HepG2 (cell line): ENCODE results near the gene CACNA1G. TPM values are rescaled to one million over a fixed set of nuclear protein-coding genes. Genes with fewer than 3 reads are reported as not detected.

Experiments used
- BCL3 ChIP-seq: sonication (generic); formaldehyde crosslinking; IDR thresholded peaks from 2 replicates; pipeline ENCODE4 v1.5.1; 2020; ENCODE audit warnings: mild to moderate bottlenecking, missing genetic modification reagents, moderate library complexity
- HHEX ChIP-seq: IDR thresholded peaks from 2 replicates; pipeline ENCODE4 v1.6.1; 2016; ENCODE audit warnings: control low read depth
- HIC2 ChIP-seq: sonication (generic); formaldehyde crosslinking; IDR thresholded peaks from 2 replicates; pipeline ENCODE4 v1.9.0; 2022; ENCODE audit warnings: low read depth, missing genetic modification reagents
- KDM2A ChIP-seq: sonication (generic); formaldehyde crosslinking; IDR thresholded peaks from 2 replicates; pipeline ENCODE4 v1.4.0; 2020; ENCODE audit warnings: low read depth, missing genetic modification reagents, borderline replicate concordance
- MXD1 ChIP-seq: sonication (generic); formaldehyde crosslinking; IDR thresholded peaks from 2 replicates; pipeline ENCODE4 v1.4.0; 2020; ENCODE audit warnings: mild to moderate bottlenecking, missing genetic modification reagents
- POLR2AphosphoS2 ChIP-seq: IDR thresholded peaks from 2 replicates; pipeline ENCODE4 v1.6.1; 2011; ENCODE audit warnings: low read depth, low read length, improper control_type of control experiment
- SAP130 ChIP-seq: IDR thresholded peaks from 2 replicates; pipeline ENCODE4 v1.6.1; 2016; ENCODE audit warnings: low read depth
- SMAD1 ChIP-seq: sonication (generic); formaldehyde crosslinking; IDR thresholded peaks from 2 replicates; pipeline ENCODE4 v1.4.0; 2020; ENCODE audit warnings: missing genetic modification reagents, low read depth, mild to moderate bottlenecking, borderline replicate concordance
- SOX6 ChIP-seq, 2 experiments: fragments of 450-650 bp in 1 of 2; sonication (generic) in 1 of 2; formaldehyde crosslinking in 1 of 2; IDR thresholded peaks; 2 replicates each; pipeline versions ENCODE4 v1.4.0 to v1.6.1; 2017 to 2020; ENCODE audit warnings: antibody characterized with exemption in 1 of 2, mild to moderate bottlenecking in 1 of 2, missing genetic modification reagents in 1 of 2
- SP4 ChIP-seq: sonication (generic); formaldehyde crosslinking; IDR thresholded peaks from 2 replicates; pipeline ENCODE4 v1.8.1; 2023; ENCODE audit warnings: mild to moderate bottlenecking, missing genetic modification reagents
- SRSF1 ChIP-seq: fragments of 200-400 bp; formaldehyde crosslinking; optimal IDR thresholded peaks from 2 replicates; pipeline ENCODE3; 2017; ENCODE audit warnings: mild to moderate bottlenecking, low read depth, low read length, moderate library complexity
- TBX2 ChIP-seq: sonication (generic); formaldehyde crosslinking; IDR thresholded peaks from 2 replicates; pipeline ENCODE4 v1.5.0; 2020; ENCODE audit warnings: missing genetic modification reagents, mild to moderate bottlenecking, borderline replicate concordance
- TCF7L2 ChIP-seq: IDR thresholded peaks from 2 replicates; pipeline ENCODE4 v1.6.1; 2011; ENCODE audit warnings: mild to moderate bottlenecking, low read depth, low read length, moderate library complexity
- TEAD3 ChIP-seq: optimal IDR thresholded peaks from 2 replicates; pipeline ENCODE3; 2016; ENCODE audit warnings: borderline replicate concordance
- TMF1 ChIP-seq: sonication (generic); formaldehyde crosslinking; IDR thresholded peaks from 2 replicates; pipeline ENCODE4 v1.8.1; 2022; ENCODE audit warnings: low read depth, missing genetic modification reagents
- XBP1 ChIP-seq: sonication (generic); formaldehyde crosslinking; IDR thresholded peaks from 2 replicates; pipeline ENCODE4 v1.5.0; 2020; ENCODE audit warnings: missing genetic modification reagents
- ZEB1 ChIP-seq: IDR thresholded peaks from 2 replicates; pipeline ENCODE4 v1.6.1; 2012; ENCODE audit warnings: mild to moderate bottlenecking, low read depth, inconsistent platforms; ENCODE audit not compliant: insufficient replicate concordance
- ZNF34 ChIP-seq: sonication (generic); formaldehyde crosslinking; IDR thresholded peaks from 2 replicates; pipeline ENCODE4 v1.4.0; 2020; ENCODE audit warnings: mild to moderate bottlenecking, missing genetic modification reagents, borderline replicate concordance
- ZNF556 ChIP-seq: sonication (generic); formaldehyde crosslinking; IDR thresholded peaks from 2 replicates; pipeline ENCODE4 v1.4.0; 2020; ENCODE audit warnings: mild to moderate bottlenecking, missing genetic modification reagents, borderline replicate concordance
- ZNF577 ChIP-seq: sonication (generic); formaldehyde crosslinking; IDR thresholded peaks from 2 replicates; pipeline ENCODE4 v1.4.0; 2020; ENCODE audit warnings: mild to moderate bottlenecking, low read depth, missing genetic modification reagents, borderline replicate concordance
- ZNF746 ChIP-seq: sonication (generic); formaldehyde crosslinking; IDR thresholded peaks from 2 replicates; pipeline ENCODE4 v1.8.0; 2022; ENCODE audit warnings: mild to moderate bottlenecking, missing genetic modification reagents
- ZNF766 ChIP-seq: sonication (generic); formaldehyde crosslinking; IDR thresholded peaks from 2 replicates; pipeline ENCODE4 v1.5.0; 2020; ENCODE audit warnings: missing genetic modification reagents, borderline replicate concordance
- polyA plus RNA-seq, 8 experiments: library from polyadenylated mRNA; depleted of rRNA in 3 of 8; stranded (reverse) in 7 of 8; unstranded in 1 of 8; fragments of >200 nt; fragmentation: Illumina TruSeq in 4 of 8; extraction: Trizol in 4 of 8; gene quantifications; 2 replicates each; pipeline versions ENCODE4 v1.2.1 to v1.2.3, GENCODE V29; 2011 to 2016; ENCODE audit warnings: low read depth in 4 of 8, missing spikeins in 1 of 8, mixed read lengths in 1 of 8; ENCODE audit not compliant: insufficient read depth in 1 of 8
- total RNA-seq, 5 experiments: library from RNA; depleted of rRNA; stranded (reverse); fragments of >200 nt; fragmentation: Illumina TruSeq; extraction: Trizol; gene quantifications; 2 replicates each; pipeline ENCODE4 v1.2.3, GENCODE V29; 2016; ENCODE audit warnings: low read depth in 1 of 5
- TF ChIP-seq, protein P1 (sequence below): IDR thresholded peaks from 2 replicates; pipeline ENCODE4 v1.6.1; 2016; ENCODE audit warnings: missing compliant biosample characterization, missing genetic modification reagents, borderline replicate concordance
- TF ChIP-seq, protein P2 (sequence below): sonication (generic); formaldehyde crosslinking; conservative IDR thresholded peaks from 2 replicates; pipeline ENCODE4 v1.4.0; 2020; ENCODE audit warnings: missing genetic modification reagents

CACNA1G gene
- total and polyA plus RNA-seq, 2 of the 13 experiments (the other 11 are each of a cell fraction or from before 2014, with no cell fraction given), result 0.02 TPM; not detected in 1

DNA sequence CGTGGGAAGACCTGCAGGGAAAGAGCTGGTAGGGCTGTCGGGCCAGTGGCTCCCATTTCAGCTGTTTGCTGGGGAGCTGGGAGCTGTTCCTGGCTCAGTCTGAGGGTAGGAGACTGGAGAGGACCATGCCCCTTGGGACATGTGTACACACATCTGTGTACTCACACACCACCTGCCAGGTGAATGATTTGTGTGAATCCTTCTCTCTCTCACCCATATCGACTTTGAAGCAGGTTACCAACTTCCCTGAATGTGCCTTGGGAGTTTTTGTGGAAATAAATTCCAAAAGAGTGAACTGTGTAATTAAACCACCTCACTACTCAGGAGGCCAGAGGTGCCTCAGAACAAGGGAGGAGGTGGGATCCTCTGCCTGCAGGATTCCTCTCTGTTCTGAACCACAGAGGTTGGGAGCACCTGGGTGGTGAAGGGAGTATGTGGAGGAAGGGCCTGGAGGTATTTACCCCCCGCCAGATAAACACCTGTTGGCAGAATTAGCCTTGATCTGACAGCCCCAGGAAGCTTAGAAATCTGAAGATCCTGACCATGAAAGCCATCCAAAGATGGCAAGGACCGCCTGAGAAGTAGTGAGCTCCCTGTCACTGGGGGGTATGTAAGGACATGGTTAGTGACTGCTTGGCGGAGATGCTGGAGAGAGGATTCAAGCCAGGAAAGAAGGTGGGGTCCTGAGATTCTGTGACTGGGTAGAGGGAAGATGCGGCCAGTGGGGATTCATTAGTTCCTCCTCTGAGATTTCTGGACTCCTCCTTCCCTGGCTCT, 77.5 kb downstream of the CACNA1G start (continued):
- peak; percentile 21 for TF ChIP-seq TEAD3 (CRISPR knock-in tag)
- no peak for TF ChIP-seq BCL3 (CRISPR knock-in tag)
- no peak for TF ChIP-seq SRSF1
- TF ChIP-seq SAP130 (CRISPR knock-in tag), result peak; percentile 4; the same call in 1 of the 2 replicates
- TF ChIP-seq, protein P1, sequence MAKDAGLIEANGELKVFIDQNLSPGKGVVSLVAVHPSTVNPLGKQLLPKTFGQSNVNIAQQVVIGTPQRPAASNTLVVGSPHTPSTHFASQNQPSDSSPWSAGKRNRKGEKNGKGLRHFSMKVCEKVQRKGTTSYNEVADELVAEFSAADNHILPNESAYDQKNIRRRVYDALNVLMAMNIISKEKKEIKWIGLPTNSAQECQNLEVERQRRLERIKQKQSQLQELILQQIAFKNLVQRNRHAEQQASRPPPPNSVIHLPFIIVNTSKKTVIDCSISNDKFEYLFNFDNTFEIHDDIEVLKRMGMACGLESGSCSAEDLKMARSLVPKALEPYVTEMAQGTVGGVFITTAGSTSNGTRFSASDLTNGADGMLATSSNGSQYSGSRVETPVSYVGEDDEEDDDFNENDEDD (CRISPR knock-in tag), result no peak
- TF ChIP-seq XBP1, result no peak
- no peak for TF ChIP-seq POLR2AphosphoS2
- no peak for TF ChIP-seq HHEX (CRISPR knock-in tag)
- no peak for TF ChIP-seq MXD1 (CRISPR knock-in tag)
- TF ChIP-seq SMAD1 (CRISPR knock-in tag), result no peak
- TF ChIP-seq ZNF34, result no peak
- no peak for TF ChIP-seq ZNF556 (CRISPR knock-in tag)
- TF ChIP-seq ZNF766 (CRISPR knock-in tag), result no peak
- TF ChIP-seq TMF1 (CRISPR knock-in tag), result no peak
- TF ChIP-seq HIC2, result peak; percentile 70; the same call in 1 of the 2 replicates
- no peak for TF ChIP-seq ZNF746 (CRISPR knock-in tag)
- TF ChIP-seq KDM2A (CRISPR knock-in tag), result peak; percentile 17; the same call in 1 of the 2 replicates
- TF ChIP-seq TBX2 (CRISPR knock-in tag), result no peak
- TF ChIP-seq ZNF577 (CRISPR knock-in tag), result no peak
- TF ChIP-seq, protein P2, sequence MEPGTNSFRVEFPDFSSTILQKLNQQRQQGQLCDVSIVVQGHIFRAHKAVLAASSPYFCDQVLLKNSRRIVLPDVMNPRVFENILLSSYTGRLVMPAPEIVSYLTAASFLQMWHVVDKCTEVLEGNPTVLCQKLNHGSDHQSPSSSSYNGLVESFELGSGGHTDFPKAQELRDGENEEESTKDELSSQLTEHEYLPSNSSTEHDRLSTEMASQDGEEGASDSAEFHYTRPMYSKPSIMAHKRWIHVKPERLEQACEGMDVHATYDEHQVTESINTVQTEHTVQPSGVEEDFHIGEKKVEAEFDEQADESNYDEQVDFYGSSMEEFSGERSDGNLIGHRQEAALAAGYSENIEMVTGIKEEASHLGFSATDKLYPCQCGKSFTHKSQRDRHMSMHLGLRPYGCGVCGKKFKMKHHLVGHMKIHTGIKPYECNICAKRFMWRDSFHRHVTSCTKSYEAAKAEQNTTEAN (CRISPR knock-in tag), result peak; percentile 85; the same call in 1 of the 2 replicates
- no peak for TF ChIP-seq SP4 (CRISPR knock-in tag)
- TF ChIP-seq TCF7L2, result no peak
- TF ChIP-seq ZEB1, result peak; percentile 54
- no peak for TF ChIP-seq SOX6 (IDR thresholded peaks at IDR 0.05)
- peak; percentile 7; the same call in 1 of the 2 replicates for TF ChIP-seq SOX6 (CRISPR knock-in tag; IDR thresholded peaks at IDR 0.05)
